Activated CD4-positive, alpha-beta T cell treated with anti-CD3 and anti-CD28 coated beads for 36 hours (primary cell): Measurements from ENCODE around the gene CHRM5. TPM values are rescaled to one million over a fixed set of nuclear protein-coding genes. Genes with fewer than 3 reads are reported as not detected.

Source experiments
- ATAC-seq: fragments of 200-7000 bp; cut with Tn5 transposase; one replicate; pipeline ENCODE4 v1.10.0; 2021; ENCODE audit warnings: mild to moderate bottlenecking, moderate library complexity
- CTCF ChIA-PET: fragments of 350-600 bp; sonication (Branson Sonifier 250); formaldehyde crosslinking; loops from one replicate; lab custom pipeline; 2021; ENCODE audit warnings: antibody characterized with exemption; lab: Charles Lee
- POLR2A ChIA-PET: fragments of 350-600 bp; sonication (Branson Sonifier 250); formaldehyde crosslinking; loops from one replicate; lab custom pipeline; 2021; ENCODE audit warnings: antibody characterized with exemption, inconsistent platforms; lab: Charles Lee
- DNase-seq: peaks from one replicate; pipeline ENCODE4 v3.0.0-alpha.2; 2020
- H3K27ac Mint-ChIP-seq: one replicate; pipeline ENCODE4 v1.8.0; 2021; ENCODE audit warnings: mixed read lengths
- H3K27me3 Mint-ChIP-seq: one replicate; pipeline ENCODE4 v1.8.0; 2021; ENCODE audit warnings: mixed read lengths
- H3K36me3 Mint-ChIP-seq: one replicate; pipeline ENCODE4 v1.8.0; 2021; ENCODE audit warnings: low read depth, mixed read lengths
- H3K4me1 Mint-ChIP-seq: one replicate; pipeline ENCODE4 v1.8.0; 2021; ENCODE audit warnings: mixed read lengths
- H3K4me3 Mint-ChIP-seq: one replicate; pipeline ENCODE4 v1.8.0; 2021; ENCODE audit warnings: mild to moderate bottlenecking, moderate library complexity, mixed read lengths
- H3K9me3 Mint-ChIP-seq: one replicate; pipeline ENCODE4 v1.8.0; 2021; ENCODE audit warnings: low read depth, mixed read lengths
- intact Hi-C, 2 experiments: fragments of 100-400 bp; cut with DNase I in 1 of 2; cut with micrococcal nuclease in 1 of 2; formaldehyde crosslinking; loops; one replicate each; pipeline versions ENCODE4 v1.14.2 to v1.15.1; 2022 to 2024; cut with DNase I, micrococcal nuclease
- total RNA-seq, 2 experiments: library from RNA; stranded (reverse); gene quantifications; one replicate each; pipeline ENCODE4 v1.2.3, GENCODE V29; 2021

Gene CHRM5
- total RNA-seq: not detected

GRCh38 chr15:33968224-33968623 lies at the start of gene CHRM5:
CHRM5 (plus strand) TSS chr15:33968497; CDS start chr15:34062718, 94,221 bp downstream.
- Mint-ChIP-seq H3K9me3 (no peaks in the 10 kb centered on the region), H3K4me3 (no peak within 1 kb of the TSS), H3K36me3 (no peaks in the 10 kb centered on the region), H3K27me3 (no peaks in the 10 kb centered on the region), H3K27ac (no peak within 1 kb of the TSS), H3K4me1 (no peaks in the 10 kb centered on the region)
- ChIA-PET CTCF (interaction anchor here (0.7 kb wide), 1 partner anchor 893 kb away, joined by 3 read pairs; no protein-coding TSS in a partner anchor), POLR2A (no interaction called here)
- ATAC-seq: no peak
- DNase-seq: no peak
- intact Hi-C loops: no loop called here

- DNase-seq (no peak), ATAC-seq (no peak)
- Mint-ChIP-seq H3K4me3 (no peak overlapping the region), H3K27ac (no peak overlapping the region), H3K27me3 (no peaks in the 10 kb centered on the region), H3K9me3 (no peaks in the 10 kb centered on the region), H3K36me3 (no peaks in the 10 kb centered on the region), H3K4me1 (no peaks in the 10 kb centered on the region)
- CTCF ChIA-PET: interaction anchor here (1.0 kb wide), 1 partner anchor 12 kb away, joined by 3 read pairs; no protein-coding TSS in a partner anchor
- POLR2A ChIA-PET: interaction anchor here (0.6 kb wide), 1 partner anchor 10 kb away, joined by 4 read pairs; no protein-coding TSS in a partner anchor
- intact Hi-C loops: no loop called here
Observed at GRCh38 chr15:33923446-33923845, 44.9 kb upstream of the CHRM5 start.

DNA sequence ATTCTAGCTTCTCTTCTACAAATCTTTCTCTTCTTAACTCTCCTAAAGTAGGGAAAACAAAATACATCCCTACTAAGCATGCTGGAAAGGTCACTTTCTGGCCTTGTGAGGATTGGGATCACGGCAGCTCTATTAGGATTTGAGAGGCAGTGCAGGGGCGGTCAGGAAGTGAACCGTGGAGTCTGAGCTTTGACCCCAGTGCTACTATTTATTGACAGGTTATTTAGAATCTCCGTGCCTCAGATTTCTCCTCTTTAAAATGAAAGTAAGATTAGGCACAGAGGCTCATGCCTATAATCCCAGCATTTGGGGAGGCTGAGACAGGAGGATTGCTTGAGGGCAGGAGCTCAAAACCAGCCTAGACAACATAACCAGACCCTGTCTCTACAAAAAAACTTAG lies 42.0 kb upstream of the CHRM5 start:
- ChIA-PET POLR2A (no interaction called here), CTCF (no interaction called here)
- no peaks in the 10 kb centered on the region for H3K4me1 Mint-ChIP-seq
- no peaks in the 10 kb centered on the region for H3K36me3 Mint-ChIP-seq
- H3K27me3 Mint-ChIP-seq: no peaks in the 10 kb centered on the region
- ATAC-seq (no peak), DNase-seq (no peak)
- H3K9me3 Mint-ChIP-seq: no peaks in the 10 kb centered on the region
- no peak overlapping the region for H3K27ac Mint-ChIP-seq
- intact Hi-C loops: no loop called here
- no peak overlapping the region for H3K4me3 Mint-ChIP-seq

GRCh38 chr15:33932734-33933133 lies 35.6 kb upstream of the CHRM5 start:
- ATAC-seq: no peak
- DNase-seq: no peak
- intact Hi-C loops: no loop called here

GRCh38 chr15:33934396-33934795 lies 33.9 kb upstream of the CHRM5 start:
- POLR2A ChIA-PET: no interaction called here
- no peak overlapping the region for H3K27ac Mint-ChIP-seq

More at GRCh38 chr15:33932734-33933133, 35.6 kb upstream of the CHRM5 start:
- H3K4me1 Mint-ChIP-seq: no peaks in the 10 kb centered on the region
- CTCF ChIA-PET: no interaction called here
- no peaks in the 10 kb centered on the region for H3K36me3 Mint-ChIP-seq
- H3K27me3 Mint-ChIP-seq: no peaks in the 10 kb centered on the region
- H3K27ac Mint-ChIP-seq: no peak overlapping the region
- no peak overlapping the region for H3K4me3 Mint-ChIP-seq
- POLR2A ChIA-PET: interaction anchor here (0.7 kb wide), 1 partner anchor 9 kb away, joined by 4 read pairs; no protein-coding TSS in a partner anchor
- no peaks in the 10 kb centered on the region for H3K9me3 Mint-ChIP-seq

DNA sequence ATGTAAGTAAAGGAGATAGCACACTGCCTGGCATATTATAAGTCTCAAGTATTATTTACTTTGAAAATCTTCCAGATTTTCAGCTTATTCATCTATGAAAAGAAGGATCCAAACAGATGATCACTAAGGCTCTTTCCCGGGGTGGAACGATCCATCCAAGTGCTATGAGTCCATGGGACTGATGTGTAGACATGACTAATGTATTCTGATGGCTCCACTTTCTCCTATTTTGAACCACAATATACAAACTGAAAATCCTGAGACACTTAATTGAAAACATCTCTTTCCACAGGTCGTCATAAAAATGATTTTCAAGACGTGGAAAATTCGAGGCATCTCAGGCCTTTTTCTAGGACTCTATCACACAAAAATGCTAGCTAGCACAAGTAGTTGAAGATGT lies 33.4 kb upstream of the CHRM5 start:
- Mint-ChIP-seq H3K4me3 (no peak overlapping the region), H3K27ac (no peak overlapping the region), H3K4me1 (no peaks in the 10 kb centered on the region), H3K9me3 (no peaks in the 10 kb centered on the region), H3K36me3 (no peaks in the 10 kb centered on the region), H3K27me3 (no peaks in the 10 kb centered on the region)
- no peak for ATAC-seq
- ChIA-PET POLR2A (no interaction called here), CTCF (interaction anchor here (1.3 kb wide), 1 partner anchor 12 kb away, joined by 3 read pairs; no protein-coding TSS in a partner anchor)
- intact Hi-C loops: no loop called here
- no peak for DNase-seq

More at GRCh38 chr15:33934396-33934795, 33.9 kb upstream of the CHRM5 start:
- Mint-ChIP-seq H3K4me1 (no peaks in the 10 kb centered on the region), H3K36me3 (no peaks in the 10 kb centered on the region), H3K4me3 (no peak overlapping the region), H3K9me3 (no peaks in the 10 kb centered on the region), H3K27me3 (no peaks in the 10 kb centered on the region)
- ATAC-seq (no peak), DNase-seq (no peak)
- CTCF ChIA-PET: interaction anchor here (1.3 kb wide), 1 partner anchor 11 kb away, joined by 3 read pairs; no protein-coding TSS in a partner anchor
- intact Hi-C loops: no loop called here

DNA sequence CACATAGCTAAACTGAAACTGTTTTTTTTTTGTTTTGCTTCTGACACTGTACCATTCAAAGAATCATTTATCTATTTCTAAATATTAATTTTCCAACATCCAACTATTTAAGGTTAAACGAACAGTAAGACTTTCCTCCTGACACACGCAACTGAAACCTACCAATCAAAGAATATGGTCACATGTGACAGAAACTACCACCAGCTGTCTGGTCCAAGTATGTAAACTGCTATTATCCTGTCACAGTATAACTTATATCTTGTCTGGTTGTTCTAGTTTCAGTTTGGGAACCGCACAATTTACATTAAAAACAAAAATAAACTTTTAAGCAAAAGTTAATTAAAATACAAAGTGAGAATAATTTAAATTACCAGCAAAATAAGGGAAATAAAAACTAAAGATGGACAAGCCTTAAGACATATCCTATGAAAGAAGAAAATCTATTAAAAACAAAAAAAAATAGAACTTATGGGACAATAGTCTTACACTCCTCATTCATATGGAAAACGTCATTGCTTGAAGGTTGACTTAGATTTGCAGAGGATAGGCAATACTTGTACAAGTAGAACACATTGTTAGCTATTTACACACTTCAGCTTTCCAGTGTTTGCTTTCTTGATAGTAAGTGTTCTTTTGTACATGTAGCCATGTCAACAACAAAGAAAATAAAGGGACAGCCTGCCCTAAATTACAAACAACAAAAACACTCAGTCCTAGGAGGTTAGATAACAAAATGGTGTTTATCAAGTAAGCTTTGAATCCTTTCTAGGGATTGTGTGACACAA lies 26.8 kb upstream of the CHRM5 start:
- Mint-ChIP-seq H3K27ac (no peak overlapping the region), H3K27me3 (no peaks in the 10 kb centered on the region), H3K36me3 (peaks cover 3% of the 10 kb centered on the region), H3K9me3 (no peaks in the 10 kb centered on the region), H3K4me1 (no peaks in the 10 kb centered on the region), H3K4me3 (no peak overlapping the region)
- ChIA-PET POLR2A (no interaction called here), CTCF (interaction anchor here (0.5 to 0.6 kb wide), 2 partner anchors 169 to 204 kb away, joined by 3 read pairs; no protein-coding TSS in a partner anchor)
- DNase-seq: no peak
- intact Hi-C loops: no loop called here
- no peak for ATAC-seq

GRCh38 chr15:33946152-33946551 lies 22.1 kb upstream of the CHRM5 start:
- ChIA-PET CTCF (no interaction called here), POLR2A (no interaction called here)
- no peak for DNase-seq
- no peaks in the 10 kb centered on the region for H3K4me1 Mint-ChIP-seq
- no peaks in the 10 kb centered on the region for H3K9me3 Mint-ChIP-seq
- peaks cover 3% of the 10 kb centered on the region for H3K36me3 Mint-ChIP-seq
- H3K27me3 Mint-ChIP-seq: no peaks in the 10 kb centered on the region
- ATAC-seq: no peak
- intact Hi-C loops: no loop called here
- no peak overlapping the region for H3K4me3 Mint-ChIP-seq
- H3K27ac Mint-ChIP-seq: no peak overlapping the region

- Mint-ChIP-seq H3K4me3 (no peak overlapping the region), H3K9me3 (peaks cover 1% of the 10 kb centered on the region), H3K4me1 (peaks cover 12% of the 10 kb centered on the region), H3K27me3 (no peaks in the 10 kb centered on the region), H3K36me3 (no peaks in the 10 kb centered on the region), H3K27ac (no peak overlapping the region)
- no peak for ATAC-seq
- CTCF ChIA-PET: no interaction called here
- POLR2A ChIA-PET: no interaction called here
- no peak for DNase-seq
- intact Hi-C loops: loop anchor here in 1 of 2 experiments (10.0 kb wide), 1 partner anchor 71 kb away; no protein-coding TSS in a partner anchor
Observed at GRCh38 chr15:33955945-33956344, 12.4 kb upstream of the CHRM5 start.

DNA sequence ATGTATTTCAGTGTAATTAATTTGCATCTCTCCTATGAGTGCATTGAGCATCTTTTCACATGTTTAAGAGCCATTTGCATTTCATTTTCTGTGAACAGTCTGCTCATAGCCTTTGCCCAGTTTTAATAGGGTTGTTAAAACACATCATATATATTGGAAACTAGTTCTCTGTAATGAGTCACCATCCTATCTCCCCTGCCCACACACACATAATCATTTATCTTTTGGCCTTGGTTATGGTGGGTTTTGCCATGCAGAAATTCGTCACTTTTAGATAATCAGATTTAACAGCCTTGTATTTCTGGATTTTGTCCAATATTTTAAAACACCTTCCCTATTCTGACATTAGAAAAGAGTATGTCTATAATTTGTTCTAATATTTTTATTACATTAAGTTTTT lies 11.9 kb upstream of the CHRM5 start:
- ChIA-PET CTCF (no interaction called here), POLR2A (no interaction called here)
- no peak overlapping the region for H3K4me3 Mint-ChIP-seq
- H3K9me3 Mint-ChIP-seq: peaks cover 1% of the 10 kb centered on the region
- no peak for DNase-seq
- intact Hi-C loops: loop anchor here in 1 of 2 experiments (10.0 kb wide), 1 partner anchor 72 kb away; no protein-coding TSS in a partner anchor
- H3K27ac Mint-ChIP-seq: no peak overlapping the region
- no peak for ATAC-seq
- no peaks in the 10 kb centered on the region for H3K27me3 Mint-ChIP-seq
- no peaks in the 10 kb centered on the region for H3K36me3 Mint-ChIP-seq
- H3K4me1 Mint-ChIP-seq: peaks cover 12% of the 10 kb centered on the region

DNA sequence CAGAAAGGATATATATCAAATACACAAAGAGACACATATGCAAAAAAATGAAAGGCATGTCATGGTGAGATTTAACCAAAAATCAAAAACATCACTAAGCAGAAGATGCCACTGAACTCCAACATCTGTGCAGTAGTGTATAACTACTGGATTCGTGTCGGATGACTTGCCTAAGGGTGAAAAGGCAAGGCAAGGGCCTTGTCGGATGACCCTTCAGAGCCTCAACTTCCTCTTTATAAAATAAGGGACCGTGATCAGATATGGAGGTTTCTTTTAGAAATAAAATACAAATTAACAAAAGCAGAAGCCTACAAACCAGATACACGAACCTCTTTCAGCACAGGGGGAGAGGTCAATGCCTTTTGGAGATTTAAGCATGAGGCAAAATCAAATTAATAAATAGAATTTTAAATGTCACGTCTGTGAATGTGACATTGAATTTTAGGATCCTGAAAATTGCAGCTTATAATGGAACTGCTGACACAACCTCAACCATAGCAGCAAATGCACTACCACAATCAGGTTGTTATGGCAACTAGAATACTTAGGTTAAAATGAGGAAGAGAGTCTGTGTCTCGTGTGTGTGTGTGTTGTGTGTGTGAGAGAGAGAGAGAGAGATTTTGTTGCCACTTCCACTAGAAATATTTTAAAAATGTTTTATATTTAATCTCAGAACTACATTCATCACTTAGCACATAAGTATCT lies 8.3 kb upstream of the CHRM5 start:
- DNase-seq: no peak
- intact Hi-C loops: loop anchor here in 1 of 2 experiments (5.0 to 10.0 kb wide), 2 partner anchors 75 to 223 kb away; no protein-coding TSS in a partner anchor

More for the DNA sequence above, 8.3 kb upstream of the CHRM5 start:
- CTCF ChIA-PET: no interaction called here
- H3K27ac Mint-ChIP-seq: no peak overlapping the region
- no peaks in the 10 kb centered on the region for H3K4me1 Mint-ChIP-seq
- no peak for ATAC-seq
- H3K36me3 Mint-ChIP-seq: no peaks in the 10 kb centered on the region
- H3K27me3 Mint-ChIP-seq: no peaks in the 10 kb centered on the region
- H3K4me3 Mint-ChIP-seq: no peak overlapping the region
- no peaks in the 10 kb centered on the region for H3K9me3 Mint-ChIP-seq
- POLR2A ChIA-PET: no interaction called here
